GM18519 (cell line): ENCODE results near the gene MAP2K7.
A peak's percentile ranks its signal among the peaks of the same experiment; 100 is the strongest.
"Not testable (repeated sequence)": the region's sequence is repeated elsewhere in the genome, so short reads cannot be mapped to it uniquely, and the experiment has no call there.

Experiments
- ATAC-seq: cut with Tn5 transposase; IDR thresholded peaks from one replicate; pipeline ENCODE4 v1.9.1; 2021; ENCODE audit warnings: mild to moderate bottlenecking, moderate library complexity; ENCODE audit not compliant: unreplicated experiment, low FRiP score

MAP2K7 gene

DNA sequence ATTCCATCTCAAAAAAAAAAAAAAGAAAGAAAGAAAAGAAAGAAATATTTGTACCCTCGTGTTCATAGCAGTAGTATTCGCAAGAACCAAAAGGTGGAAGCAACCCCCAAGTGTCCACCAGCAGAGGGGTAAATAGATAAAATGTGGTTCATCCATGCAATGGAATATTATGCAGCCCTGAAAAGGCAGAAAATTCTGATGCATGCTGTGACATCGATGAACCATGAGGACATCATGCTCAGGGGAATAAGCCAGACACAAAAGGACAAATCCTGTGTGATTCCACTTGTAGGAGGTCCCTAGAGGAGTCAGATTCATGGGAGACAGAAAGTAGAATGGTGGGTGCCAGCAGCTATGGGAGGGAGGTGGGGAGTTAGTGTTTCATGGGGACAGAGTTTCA, 21.8 kb upstream of the MAP2K7 start:
- no peak for ATAC-seq

DNA sequence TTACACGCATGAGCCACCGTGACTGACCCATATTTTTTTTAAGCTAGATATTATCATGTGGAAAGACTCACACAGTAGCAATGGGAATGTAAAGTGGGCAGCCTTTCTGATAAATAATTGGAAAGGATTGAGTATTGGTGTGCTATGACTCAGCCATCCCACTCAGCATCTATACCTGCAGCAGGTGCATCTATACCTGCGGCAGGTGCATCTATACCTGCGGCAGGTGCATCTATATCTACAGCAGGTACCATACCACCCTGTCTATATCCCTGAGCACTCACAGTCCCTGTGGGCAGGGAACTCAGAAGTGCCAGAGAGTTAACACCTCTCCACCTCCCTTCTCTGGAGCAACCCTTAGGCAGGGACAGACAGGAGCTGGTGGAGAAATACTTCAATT, 20.6 kb upstream of the MAP2K7 start:
- ATAC-seq: no peak

GRCh38 chr19:7883796-7884570, 19.7 kb upstream of the MAP2K7 start:
- ATAC-seq: no peak

- no peak for ATAC-seq
Observed at GRCh38 chr19:7885818-7886217, 17.9 kb upstream of the MAP2K7 start.

DNA sequence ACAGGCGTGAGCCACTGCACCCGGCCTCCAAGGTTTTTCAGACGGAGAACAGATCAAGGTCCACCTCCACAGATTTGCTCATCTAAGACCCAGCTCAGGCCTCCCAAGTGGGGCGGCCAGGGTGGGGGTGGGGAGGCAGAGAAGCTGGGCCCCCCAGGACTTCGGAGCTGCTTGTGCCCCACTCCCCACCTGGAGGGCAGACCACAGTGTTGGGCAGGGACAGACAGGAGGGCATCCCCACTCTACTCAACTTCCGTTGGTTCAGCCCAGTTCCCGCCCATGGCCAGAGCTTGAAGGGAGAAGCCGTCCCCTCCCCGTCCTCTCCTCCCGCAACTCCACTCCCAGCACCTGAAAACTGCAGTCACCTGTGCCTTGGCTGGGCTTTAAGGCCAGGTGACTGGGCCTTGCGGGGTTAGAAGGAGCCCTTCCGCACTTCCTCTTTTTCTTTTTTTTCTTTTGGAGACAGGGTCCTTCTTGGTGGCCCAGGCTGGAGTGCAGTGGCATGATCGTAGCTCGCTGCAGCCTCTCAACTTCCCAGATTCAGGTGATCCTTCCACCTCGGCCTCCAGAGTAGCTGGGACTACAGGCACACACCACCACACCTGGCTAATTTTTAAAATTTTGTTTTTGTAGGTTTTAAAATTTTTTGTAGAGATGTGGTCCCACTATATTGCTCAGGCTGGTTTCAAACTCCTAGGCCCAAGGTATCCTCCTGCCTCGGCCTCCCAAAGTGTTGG, 16.1 kb upstream of the MAP2K7 start:
- no peak for ATAC-seq

GRCh38 chr19:7888145-7888825, 15.4 kb upstream of the MAP2K7 start, which contains the start of gene LRRC8E:
TSS of gene LRRC8E (plus strand) at chr19:7888510. CDS start at chr19:7895604, 7,094 bp downstream.
- no peak for ATAC-seq

- no peak for ATAC-seq
Observed at GRCh38 chr19:7888826-7889217, 14.9 kb upstream of the MAP2K7 start.

DNA sequence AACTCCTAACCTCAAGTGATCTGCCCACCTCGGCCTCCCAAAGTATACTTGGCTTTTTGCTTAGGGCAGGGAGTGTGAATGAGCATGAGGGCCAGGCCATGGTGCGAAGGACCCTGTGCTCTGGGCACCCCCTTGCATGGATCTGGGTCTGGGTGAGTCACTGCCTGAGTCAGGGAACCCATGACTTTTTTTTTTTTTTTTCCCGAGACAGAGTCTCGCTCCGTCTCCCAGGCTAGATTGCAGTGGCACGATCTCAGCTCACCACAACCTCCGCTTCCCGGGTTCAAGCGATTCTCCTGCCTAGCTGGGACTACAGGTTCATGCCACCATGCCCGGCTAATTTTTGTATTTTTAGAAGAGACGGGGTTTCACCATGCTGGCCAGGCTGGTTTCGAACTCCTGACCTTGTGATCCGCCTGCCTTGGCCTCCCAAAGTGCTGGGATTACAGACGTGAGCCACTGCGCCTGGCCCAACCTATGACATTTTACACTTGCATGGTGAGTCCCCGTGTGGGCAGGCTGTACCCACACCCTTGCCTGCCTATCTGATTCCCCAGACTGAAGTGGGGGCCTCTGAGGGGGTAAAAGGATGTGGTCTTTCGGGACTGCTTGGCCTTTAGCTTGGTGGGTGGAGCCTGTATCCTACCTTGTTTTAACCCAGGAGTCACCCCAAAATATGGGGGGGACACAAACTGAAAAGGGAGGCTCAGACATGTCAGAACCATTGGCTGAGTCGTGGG, 10.1 kb upstream of the MAP2K7 start:
- ATAC-seq: not testable (repeated sequence)

GRCh38 chr19:7894612-7895309, 8.9 kb upstream of the MAP2K7 start:
- no peak for ATAC-seq

DNA sequence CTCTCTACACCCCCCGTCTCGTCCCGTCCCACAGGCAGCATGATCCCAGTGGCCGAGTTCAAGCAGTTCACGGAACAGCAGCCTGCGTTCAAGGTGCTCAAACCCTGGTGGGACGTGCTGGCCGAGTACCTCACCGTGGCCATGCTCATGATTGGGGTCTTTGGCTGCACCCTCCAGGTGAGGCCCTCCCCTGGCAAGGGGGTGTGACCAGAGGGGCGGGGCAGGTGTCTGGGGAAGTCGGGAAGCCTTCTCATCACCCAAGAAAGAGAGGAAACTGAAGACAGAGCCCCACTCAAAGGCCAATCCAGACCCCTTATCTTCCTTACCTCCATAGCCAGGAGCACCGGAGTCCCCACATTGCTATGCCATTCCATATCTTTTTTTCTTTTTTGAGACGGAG, 8.1 kb upstream of the MAP2K7 start:
- ATAC-seq: no peak

DNA sequence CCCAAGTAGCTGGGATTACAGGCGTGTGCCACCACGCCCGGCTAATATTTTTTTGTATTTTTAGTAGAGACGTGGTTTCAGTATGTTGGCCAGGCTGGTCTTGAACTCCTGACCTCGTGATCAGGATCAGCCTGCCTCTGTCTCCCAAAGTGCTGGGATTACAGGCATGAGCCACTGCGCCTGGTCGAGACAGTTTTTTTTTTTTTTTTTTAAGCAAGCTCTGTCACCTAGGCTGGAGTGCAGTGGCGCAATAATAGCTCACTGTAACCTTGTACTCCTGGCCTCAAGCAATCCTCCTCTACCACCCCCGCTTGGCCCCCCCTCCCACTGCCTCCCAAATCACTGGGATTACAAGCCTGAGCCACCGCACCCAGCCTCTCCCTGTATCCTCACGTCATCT, 6.4 kb upstream of the MAP2K7 start:
- ATAC-seq: no peak

- no peak for ATAC-seq
Observed at GRCh38 chr19:7898967-7899366, 4.7 kb upstream of the MAP2K7 start.

GRCh38 chr19:7899751-7900378, 3.8 kb upstream of the MAP2K7 start:
- no peak for ATAC-seq

- no peak for ATAC-seq
Observed at GRCh38 chr19:7900401-7900870, 3.2 kb upstream of the MAP2K7 start.

DNA sequence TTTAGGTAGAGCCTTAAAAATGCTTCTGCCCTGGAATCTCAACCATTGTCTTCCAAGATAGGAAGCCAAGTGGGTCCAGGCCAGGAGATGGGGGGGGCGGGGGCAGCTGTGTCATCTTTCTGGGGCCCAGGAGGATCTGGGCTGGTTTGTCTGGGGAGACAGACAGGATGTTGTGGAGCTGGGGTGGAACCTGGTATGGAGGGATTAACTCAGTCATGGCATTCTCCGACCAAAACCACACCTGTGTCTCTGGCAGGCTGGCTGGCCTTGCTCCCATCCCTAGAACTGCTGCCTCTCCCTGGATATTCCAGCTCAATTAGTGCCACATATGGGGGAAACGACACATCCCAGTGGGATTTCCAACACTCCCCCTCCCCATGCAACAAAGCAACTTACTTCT, 2.7 kb upstream of the MAP2K7 start:
- ATAC-seq: no peak

GRCh38 chr19:7901337-7901736, 2.3 kb upstream of the MAP2K7 start:
- ATAC-seq: no peak

GRCh38 chr19:7902796-7903243, 857 bp upstream of the MAP2K7 start:
- no peak for ATAC-seq

- peak; percentile 19 for ATAC-seq
Observed at GRCh38 chr19:7904074-7905020, 670 bp downstream of the MAP2K7 start.
